IPS-NIHi7 (cell line): ENCODE results near the gene GLRX5.
A peak's percentile ranks its signal among the peaks of the same experiment; 100 is the strongest.

Experiments used
- DNase-seq: peaks from one replicate; pipeline ENCODE4 v3.0.0; 2012; ENCODE audit warnings: mixed read lengths; ENCODE audit errors: extremely low spot score

Gene GLRX5

GRCh38 chr14:95516554-95517181, 18.2 kb upstream of the GLRX5 start, which contains the start of gene SYNE3:
SYNE3 (minus strand) TSS chr14:95516650; CDS start chr14:95475821, 40,829 bp downstream.
- DNase-seq = peak; percentile 75

- DNase-seq = no peak
These were observed 16.7 kb upstream of the GLRX5 start for GRCh38 chr14:95518045-95518751.

- no peak for DNase-seq
These were observed 15.2 kb upstream of the GLRX5 start for GRCh38 chr14:95519699-95520098.

GRCh38 chr14:95520346-95520745, 14.5 kb upstream of the GLRX5 start:
- DNase-seq = no peak

- no peak for DNase-seq
These were observed 13.8 kb upstream of the GLRX5 start for GRCh38 chr14:95521001-95521400.

- DNase-seq = no peak
These were observed 12.7 kb upstream of the GLRX5 start for GRCh38 chr14:95522116-95522515.

- no peak for DNase-seq
These were observed 12.3 kb upstream of the GLRX5 start for GRCh38 chr14:95522556-95522955.

GRCh38 chr14:95523051-95523814, 11.6 kb upstream of the GLRX5 start:
- no peak for DNase-seq

GRCh38 chr14:95523815-95524448, 10.9 kb upstream of the GLRX5 start:
- no peak for DNase-seq

- no peak for DNase-seq
These were observed 9.9 kb upstream of the GLRX5 start for GRCh38 chr14:95524706-95525512.

- DNase-seq = no peak
These were observed 8.9 kb upstream of the GLRX5 start for GRCh38 chr14:95525999-95526398.

GRCh38 chr14:95526483-95527386, 8.1 kb upstream of the GLRX5 start:
- DNase-seq = no peak

GRCh38 chr14:95527387-95528002, 7.4 kb upstream of the GLRX5 start:
- DNase-seq = no peak

- DNase-seq = no peak
These were observed 5.6 kb upstream of the GLRX5 start for GRCh38 chr14:95529216-95529615.

GRCh38 chr14:95530473-95531276, 4.2 kb upstream of the GLRX5 start:
- no peak for DNase-seq

GRCh38 chr14:95531473-95531872, 3.4 kb upstream of the GLRX5 start:
- no peak for DNase-seq

- no peak for DNase-seq
These were observed 2.9 kb upstream of the GLRX5 start for GRCh38 chr14:95531969-95532368.

GRCh38 chr14:95533391-95533821, 1.4 kb upstream of the GLRX5 start:
- DNase-seq = no peak

- no peak for DNase-seq
These were observed 1.0 kb upstream of the GLRX5 start for GRCh38 chr14:95533822-95534221.
